Measurements from ENCODE around the gene FHAD1. TPM values are rescaled to one million over a fixed set of nuclear protein-coding genes. Genes with fewer than 3 reads are reported as not detected.

Gene FHAD1
- total RNA-seq, 8 experiments from 2014 or later, result 0.38 to 3.1 (median 1.6) TPM

GRCh38 chr1:15220825-15221431, 26.1 kb upstream of the FHAD1 start:
- Histone ChIP-seq H3K4me3 (no peak overlapping the region), H3K27ac (no peak overlapping the region), H3K4me1 (replicated peaks in 1 of 2) (peaks cover 4 to 7% of the 10 kb centered on the region in 2 donors)
- no peak for ATAC-seq (replicated peaks in 6 of 8)
- 79 to 100% (median 90%) methylated on average over 2 to 7 of the region's 7 CpGs; no CpG with 5 or more reads in 2 of the 10 experiments for WGBS, 10 experiments
- in situ Hi-C loops (cut with MboI; ENCODE audit: low pct_unique_long_range_greater_than_20kb in 2 of 9, low sequenced_read_pairs in 9 of 9, unreplicated experiment in 9 of 9), result no loop called here

GRCh38 chr1:15222653-15223303, 24.2 kb upstream of the FHAD1 start:
- in situ Hi-C loops (cut with MboI; ENCODE audit: low pct_unique_long_range_greater_than_20kb in 2 of 9, low sequenced_read_pairs in 9 of 9, unreplicated experiment in 9 of 9), result no loop called here
- H3K4me3 ChIP-seq, result no peak overlapping the region
- no peak for ATAC-seq (replicated peaks in 6 of 8)
- H3K27ac ChIP-seq, result no peak overlapping the region
- WGBS, 10 experiments, result 67 to 100% (median 85%) methylated on average over 1 to 4 of the region's 4 CpGs; no CpG with 5 or more reads in 4 of the 10 experiments
- H3K4me1 ChIP-seq (replicated peaks in 1 of 2), result peaks cover 16 to 20% of the 10 kb centered on the region in 2 donors

GRCh38 chr1:15224259-15224869, 22.7 kb upstream of the FHAD1 start:
- in situ Hi-C loops (cut with MboI; ENCODE audit: low pct_unique_long_range_greater_than_20kb in 2 of 9, low sequenced_read_pairs in 9 of 9, unreplicated experiment in 9 of 9), result no loop called here

GRCh38 chr1:15224974-15225373, 22.0 kb upstream of the FHAD1 start:
- in situ Hi-C loops (cut with MboI; ENCODE audit: low pct_unique_long_range_greater_than_20kb in 2 of 9, low sequenced_read_pairs in 9 of 9, unreplicated experiment in 9 of 9), result no loop called here
- H3K4me3 ChIP-seq, result no peak overlapping the region
- no peak overlapping the region for H3K27ac ChIP-seq
- ATAC-seq (replicated peaks in 6 of 8), result no peak
- whole genome bisulfite sequencing, 10 experiments, result no CpG with 5 or more reads among the region's 4 CpGs
- peaks cover 16 to 20% of the 10 kb centered on the region in 2 donors for H3K4me1 ChIP-seq (replicated peaks in 1 of 2)

More at GRCh38 chr1:15224259-15224869, 22.7 kb upstream of the FHAD1 start:
- Histone ChIP-seq H3K27ac (no peak overlapping the region), H3K4me1 (replicated peaks in 1 of 2) (peaks cover 16 to 20% of the 10 kb centered on the region in 2 donors), H3K4me3 (no peak overlapping the region)
- ATAC-seq (replicated peaks in 6 of 8), result no peak
- 85 to 100% (median 94%) methylated on average over 1 to 7 of the region's 8 CpGs; no CpG with 5 or more reads in 2 of the 10 experiments for WGBS, 10 experiments

- Histone ChIP-seq H3K27ac (no peak overlapping the region), H3K4me3 (no peak overlapping the region), H3K4me1 (replicated peaks in 1 of 2) (peaks cover 16 to 20% of the 10 kb centered on the region in 2 donors)
- ATAC-seq (replicated peaks in 6 of 8), result peak in 1 of 8 experiments; percentile 37
- 0 to 100% (median 70%) methylated on average over 3 to 4 of the region's 4 CpGs; no CpG with 5 or more reads in 1 of the 10 experiments for WGBS, 10 experiments
- in situ Hi-C loops (cut with MboI; ENCODE audit: low pct_unique_long_range_greater_than_20kb in 2 of 9, low sequenced_read_pairs in 9 of 9, unreplicated experiment in 9 of 9), result no loop called here
Measured at GRCh38 chr1:15225461-15225860, 21.6 kb upstream of the FHAD1 start.

GRCh38 chr1:15226388-15227255, 20.4 kb upstream of the FHAD1 start:
- ATAC-seq (replicated peaks in 6 of 8), result peak in 5 of 8 experiments; percentile 18 to 77 (median 56)
- 40 to 83% (median 73%) methylated on average over 1 to 8 of the region's 17 CpGs; no CpG with 5 or more reads in 3 of the 10 experiments for WGBS, 10 experiments
- in situ Hi-C loops (cut with MboI; ENCODE audit: low pct_unique_long_range_greater_than_20kb in 2 of 9, low sequenced_read_pairs in 9 of 9, unreplicated experiment in 9 of 9), result no loop called here
- Histone ChIP-seq H3K4me3 (no peak overlapping the region), H3K4me1 (replicated peaks in 1 of 2) (peaks cover 16 to 20% of the 10 kb centered on the region in 2 donors), H3K27ac (peak overlapping the region in 1 of 2 donors; percentile 56)

GRCh38 chr1:15229707-15230131, 17.3 kb upstream of the FHAD1 start:
- no peak overlapping the region for H3K4me3 ChIP-seq
- in situ Hi-C loops (cut with MboI; ENCODE audit: low pct_unique_long_range_greater_than_20kb in 2 of 9, low sequenced_read_pairs in 9 of 9, unreplicated experiment in 9 of 9), result no loop called here
- ATAC-seq (replicated peaks in 6 of 8), result peak in 1 of 8 experiments; percentile 49
- H3K4me1 ChIP-seq (replicated peaks in 1 of 2), result peaks cover 16 to 20% of the 10 kb centered on the region in 2 donors
- 39 to 100% (median 81%) methylated on average over 1 to 4 of the region's 4 CpGs; no CpG with 5 or more reads in 3 of the 10 experiments for WGBS, 10 experiments
- no peak overlapping the region for H3K27ac ChIP-seq

GRCh38 chr1:15231714-15232201, 15.3 kb upstream of the FHAD1 start:
- H3K4me3 ChIP-seq, result no peak overlapping the region
- ATAC-seq (replicated peaks in 6 of 8), result no peak
- no peak overlapping the region for H3K27ac ChIP-seq
- peaks cover 3 to 5% of the 10 kb centered on the region in 2 donors for H3K4me1 ChIP-seq (replicated peaks in 1 of 2)
- in situ Hi-C loops (cut with MboI; ENCODE audit: low pct_unique_long_range_greater_than_20kb in 2 of 9, low sequenced_read_pairs in 9 of 9, unreplicated experiment in 9 of 9), result no loop called here
- WGBS, 10 experiments, result 68 to 100% (median 89%) methylated on average over 1 to 5 of the region's 5 CpGs; no CpG with 5 or more reads in 2 of the 10 experiments

GRCh38 chr1:15233689-15234088, 13.3 kb upstream of the FHAD1 start:
- H3K27ac ChIP-seq, result no peak overlapping the region
- in situ Hi-C loops (cut with MboI; ENCODE audit: low pct_unique_long_range_greater_than_20kb in 2 of 9, low sequenced_read_pairs in 9 of 9, unreplicated experiment in 9 of 9), result no loop called here
- ATAC-seq (replicated peaks in 6 of 8), result no peak
- H3K4me3 ChIP-seq, result no peak overlapping the region
- no peaks in the 10 kb centered on the region for H3K4me1 ChIP-seq (replicated peaks in 1 of 2)

GRCh38 chr1:15236321-15236721, 10.7 kb upstream of the FHAD1 start:
- Histone ChIP-seq H3K4me1 (replicated peaks in 1 of 2) (no peaks in the 10 kb centered on the region), H3K27ac (no peak overlapping the region), H3K4me3 (no peak overlapping the region)
- WGBS, 10 experiments, result 40 to 88% (median 80%) methylated on average over 1 to 5 of the region's 5 CpGs; no CpG with 5 or more reads in 3 of the 10 experiments
- ATAC-seq (replicated peaks in 6 of 8), result peak in 1 of 8 experiments; percentile 43
- in situ Hi-C loops (cut with MboI; ENCODE audit: low pct_unique_long_range_greater_than_20kb in 2 of 9, low sequenced_read_pairs in 9 of 9, unreplicated experiment in 9 of 9), result no loop called here

GRCh38 chr1:15236746-15237145, 10.3 kb upstream of the FHAD1 start:
- WGBS, 10 experiments, result 64 to 100% (median 80%) methylated on average over 1 to 9 of the region's 9 CpGs; no CpG with 5 or more reads in 4 of the 10 experiments
- in situ Hi-C loops (cut with MboI; ENCODE audit: low pct_unique_long_range_greater_than_20kb in 2 of 9, low sequenced_read_pairs in 9 of 9, unreplicated experiment in 9 of 9), result no loop called here
- no peak overlapping the region for H3K4me3 ChIP-seq

GRCh38 chr1:15238789-15239188, 8.2 kb upstream of the FHAD1 start:
- no peak for ATAC-seq (replicated peaks in 6 of 8)
- Histone ChIP-seq H3K4me1 (replicated peaks in 1 of 2) (no peaks in the 10 kb centered on the region), H3K4me3 (no peak overlapping the region), H3K27ac (no peak overlapping the region)
- in situ Hi-C loops (cut with MboI; ENCODE audit: low pct_unique_long_range_greater_than_20kb in 2 of 9, low sequenced_read_pairs in 9 of 9, unreplicated experiment in 9 of 9), result no loop called here
- 70 to 80% (median 70%) methylated on average over 1 of the region's 1 CpG; no CpG with 5 or more reads in 7 of the 10 experiments for WGBS, 10 experiments

More at GRCh38 chr1:15236746-15237145, 10.3 kb upstream of the FHAD1 start:
- no peak overlapping the region for H3K27ac ChIP-seq
- ATAC-seq (replicated peaks in 6 of 8), result no peak
- H3K4me1 ChIP-seq (replicated peaks in 1 of 2), result no peaks in the 10 kb centered on the region
